Stimulated activated CD4-positive, alpha-beta T cell treated with anti-CD3 and anti-CD28 coated beads, Interleukin-12 subunit alpha, Interleukin-12 subunit beta, amount 100 ng/mL, for 48 hours (primary cell): ENCODE data around the gene TPSD1.

ENCODE experiments used
- DNase-seq, 3 donors: peaks; one replicate each; pipeline ENCODE4 v3.0.0-alpha.2; 2020; ENCODE audit warnings: low read depth in 2 of 3, low spot score in 1 of 3

Gene TPSD1

DNA sequence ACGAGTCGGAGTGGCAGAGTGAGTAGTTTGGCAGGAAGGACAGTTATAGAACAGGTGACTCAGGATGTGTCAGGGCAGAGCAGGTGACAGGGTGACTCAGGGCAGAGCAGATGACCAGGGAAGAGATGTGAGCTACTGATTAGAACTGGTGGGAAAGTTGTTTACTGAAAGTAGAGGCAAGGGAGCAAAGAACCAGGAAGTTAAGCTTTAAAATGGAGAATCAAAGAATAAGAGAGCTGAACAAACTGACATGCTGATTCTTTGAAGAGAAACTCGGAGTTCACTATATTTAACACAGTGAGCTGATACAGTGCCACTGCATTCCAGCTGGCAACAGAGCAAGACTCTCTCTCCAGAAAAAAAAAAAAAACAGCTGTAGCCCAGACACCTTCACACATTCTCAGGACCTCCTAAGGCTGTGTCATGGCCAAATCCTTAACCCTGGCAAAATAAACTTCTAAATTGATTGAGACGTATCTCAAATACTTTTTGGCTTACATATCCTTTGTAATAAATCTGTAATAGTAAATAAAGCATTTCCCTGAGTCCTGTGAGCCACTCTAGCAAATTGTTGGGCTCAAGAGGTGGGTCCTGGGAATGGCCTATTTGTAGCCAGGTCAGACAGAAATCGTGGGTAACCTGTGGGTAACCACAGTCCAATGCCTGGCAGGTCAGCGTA lies 41.3 kb downstream of the TPSD1 start:
- no peak for DNase-seq

DNA sequence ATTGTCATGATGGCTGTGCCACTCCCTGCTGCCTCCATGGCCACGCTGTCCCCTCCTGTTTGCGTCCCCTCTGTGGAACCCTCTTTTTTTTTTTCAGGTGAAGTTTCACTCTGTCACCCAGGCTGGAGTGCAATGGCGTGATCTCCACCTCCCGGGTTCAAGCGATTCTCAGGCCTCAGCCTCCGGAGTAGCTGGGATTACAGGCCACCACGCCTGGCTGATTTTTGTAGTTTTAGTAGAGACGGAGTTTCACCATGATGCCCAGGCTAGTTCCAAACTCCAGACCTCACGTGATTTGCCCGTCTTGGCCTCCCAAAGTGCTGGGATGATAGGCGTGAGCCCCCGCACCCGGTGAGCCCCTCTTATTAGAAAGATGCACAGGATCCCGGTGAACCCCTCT lies 42.5 kb downstream of the TPSD1 start:
- no peak for DNase-seq

DNA sequence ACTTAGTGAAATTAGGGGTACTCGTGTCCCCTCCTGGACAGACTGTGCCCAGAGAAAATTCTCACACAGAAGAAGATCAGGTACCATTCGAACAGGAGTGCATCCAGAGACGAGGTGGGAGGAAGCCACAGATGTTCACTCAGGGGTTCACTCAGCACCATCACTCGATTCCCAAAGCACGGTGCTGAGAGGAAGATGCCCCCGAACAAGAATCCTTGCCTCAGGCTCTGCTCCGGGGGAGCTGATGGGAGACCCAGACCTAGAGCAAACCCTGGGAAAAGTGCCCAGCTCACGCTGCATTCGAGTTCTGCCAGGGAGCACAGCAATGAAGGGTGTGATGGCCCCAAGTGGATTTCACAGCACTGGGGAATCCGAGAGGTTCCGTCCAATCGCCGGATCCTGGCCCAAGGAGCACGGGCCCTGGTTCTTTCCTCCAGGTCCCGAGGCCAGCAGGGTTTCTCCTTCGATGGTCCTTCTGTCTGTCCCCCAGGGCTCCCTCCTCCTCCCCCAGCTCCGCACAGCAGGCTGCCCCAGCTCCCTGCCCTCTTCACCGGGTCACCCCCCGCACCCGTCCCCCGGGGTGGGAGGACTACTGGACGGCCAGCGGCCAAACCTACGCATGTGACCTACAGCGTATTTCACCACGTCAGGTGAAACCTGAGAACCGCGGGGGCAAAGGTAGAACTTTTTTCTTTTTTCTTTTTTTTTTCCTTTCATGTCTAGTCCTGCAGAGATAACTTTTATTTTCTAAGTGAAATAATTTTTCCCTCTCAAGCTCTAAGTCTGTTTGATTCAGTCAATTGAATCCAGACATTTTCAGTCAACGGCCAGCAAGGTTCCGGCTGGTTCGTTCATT lies 43.4 kb downstream of the TPSD1 start:
- DNase-seq = no peak

- no peak for DNase-seq
These were observed 44.0 kb downstream of the TPSD1 start for GRCh38 chr16:1299868-1300203.

DNA sequence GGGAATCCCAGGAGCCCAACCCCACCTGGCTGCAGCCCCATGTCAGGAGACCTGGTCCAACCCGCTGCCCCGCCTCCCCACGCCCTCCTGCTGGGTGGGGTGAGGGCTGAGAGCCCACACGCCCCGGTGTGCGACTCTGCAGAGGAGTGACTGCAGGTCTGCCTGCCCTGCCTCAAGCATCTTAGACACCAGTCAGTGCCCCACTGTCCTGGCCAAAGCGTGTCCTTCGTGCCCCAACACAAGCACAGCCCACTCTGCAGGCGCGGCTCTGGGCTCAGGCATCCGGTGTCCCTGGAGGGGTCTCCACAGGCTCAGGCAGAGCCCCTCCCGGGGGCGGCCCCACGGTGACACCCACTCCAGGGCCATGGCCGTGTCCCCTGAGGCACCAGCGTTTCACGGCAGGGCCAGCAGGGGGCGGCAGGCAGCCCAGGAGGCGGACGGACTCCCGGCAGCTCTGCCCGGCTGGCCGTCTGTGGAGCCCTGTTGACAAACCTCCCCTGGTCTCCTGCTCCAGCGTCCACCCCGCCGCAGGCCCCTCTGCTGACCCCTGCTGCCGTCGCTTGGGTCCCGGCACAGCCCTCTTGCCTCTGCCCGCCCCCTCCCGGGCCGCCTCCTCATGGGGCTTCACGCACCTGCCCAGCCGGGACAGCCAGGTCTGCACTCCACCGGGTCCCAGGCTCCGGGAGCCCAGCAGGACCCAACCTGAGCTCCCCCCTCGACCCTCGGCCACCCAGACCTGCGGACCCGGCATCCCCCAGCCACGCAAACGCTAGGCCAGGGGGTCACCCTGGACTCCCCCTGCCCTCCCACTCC lies 45.0 kb downstream of the TPSD1 start:
- DNase-seq = peak; percentile 51 to 69 (median 67)

DNA sequence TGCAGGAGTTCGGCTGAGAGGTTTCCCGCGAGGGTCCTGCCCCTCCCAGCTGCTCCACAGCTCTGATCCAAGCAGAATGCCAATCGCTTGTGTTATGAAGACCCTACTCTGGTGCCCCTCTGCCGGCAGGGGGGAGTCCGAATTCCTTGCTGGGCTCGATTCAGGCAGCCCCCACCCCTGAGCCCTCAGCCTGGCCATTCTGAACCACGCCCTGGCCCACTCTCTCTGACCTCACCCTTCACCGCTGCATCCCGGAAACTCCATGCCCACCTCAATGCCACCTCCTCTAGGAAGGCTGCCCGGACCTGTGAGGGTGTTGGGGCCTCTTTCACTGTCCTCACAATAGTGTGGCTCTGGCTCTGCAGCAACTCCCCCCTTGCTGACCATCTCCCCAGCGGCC lies 45.7 kb downstream of the TPSD1 start:
- DNase-seq = no peak

DNA sequence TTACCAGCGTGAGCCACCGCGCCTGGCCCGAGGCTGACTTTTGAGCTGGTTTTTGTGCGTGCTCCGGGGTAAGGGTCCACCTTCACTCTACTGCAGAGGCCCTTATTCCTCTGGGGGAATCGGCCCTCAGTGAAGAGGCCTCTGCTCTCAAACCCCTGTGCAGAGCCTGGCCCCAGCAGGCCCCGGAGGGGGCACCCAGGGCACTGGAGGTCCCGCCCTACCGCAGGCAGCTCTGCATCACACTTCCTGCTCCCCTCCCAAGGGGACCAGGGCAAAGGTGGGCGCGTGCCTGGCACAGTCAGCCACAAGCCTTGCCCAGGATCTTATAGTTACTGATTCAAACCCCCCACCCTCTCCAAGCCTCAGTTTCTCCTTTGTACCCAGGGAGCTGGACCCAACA lies 50.0 kb downstream of the TPSD1 start:
- no peak for DNase-seq

- DNase-seq = no peak
These were observed 50.5 kb downstream of the TPSD1 start for GRCh38 chr16:1306334-1306733.

- DNase-seq = no peak
These were observed 52.4 kb downstream of the TPSD1 start for GRCh38 chr16:1308036-1308976.
